Fibroblast of the aortic adventitia (primary cell): ENCODE data around the gene NUB1. TPM values are rescaled to one million over a fixed set of nuclear protein-coding genes. Genes with fewer than 3 reads are reported as not detected.

Experiments used
- DNase-seq: peaks from one replicate; pipeline ENCODE4 v3.0.0-alpha.2; 2010; ENCODE audit warnings: low read depth
- H3K4me3 ChIP-seq: 2 replicates; pipeline ENCODE4 v1.5.1; 2011; ENCODE audit warnings: low read depth, mild to moderate bottlenecking, control low read depth, low read length, moderate library complexity
- total RNA-seq: library from RNA; depleted of rRNA; stranded (reverse); fragments of >200 nt; gene quantifications from 2 replicates; pipeline ENCODE4 v1.2.3, GENCODE V29; 2012; ENCODE audit warnings: low replicate concordance
- TF ChIP-seq, protein P1 (sequence below): IDR thresholded peaks from 2 replicates; pipeline ENCODE4 v1.5.1; 2011; ENCODE audit warnings: mild to moderate bottlenecking, low read length, control low read depth, inconsistent platforms; ENCODE audit not compliant: insufficient read depth

Gene NUB1
- total RNA-seq, 1 donor = 46.5 TPM

DNA sequence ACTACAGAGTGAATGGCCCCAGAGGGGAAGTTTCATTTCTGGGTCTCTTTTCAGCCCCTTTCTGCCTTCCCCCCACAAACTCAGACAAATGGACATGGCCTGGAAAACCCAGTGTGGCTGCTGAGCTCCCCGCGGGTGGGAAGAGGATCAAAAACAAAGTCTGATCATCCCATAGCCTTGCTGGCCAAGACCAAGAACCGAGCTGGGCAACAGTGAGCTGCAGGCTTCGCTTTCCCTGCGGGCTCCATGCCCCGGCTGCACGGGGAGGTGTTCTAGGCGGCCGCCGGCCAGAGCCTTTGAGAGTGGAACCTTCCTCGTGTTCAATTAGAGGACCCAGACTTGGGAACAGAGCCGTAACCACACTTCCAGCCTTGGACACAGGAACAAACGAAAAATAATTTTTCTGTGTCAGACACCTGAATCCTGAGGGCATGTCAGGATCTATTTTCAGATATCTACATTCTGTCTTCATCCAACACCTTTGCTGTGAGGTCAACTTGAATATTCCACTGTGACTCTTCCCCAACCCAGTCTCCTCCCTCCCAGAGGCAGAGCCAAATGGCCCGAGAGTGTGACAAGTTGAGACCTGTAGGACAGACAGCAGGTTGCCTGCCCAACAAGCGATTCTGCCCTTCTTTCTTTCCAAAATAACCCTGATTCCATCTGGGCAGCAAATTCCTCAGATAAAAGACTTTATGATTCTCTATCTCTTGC is 42.2 kb downstream of the NUB1 start:
- no peak overlapping the region for H3K4me3 ChIP-seq
- no peak for DNase-seq
- TF ChIP-seq, protein P1, sequence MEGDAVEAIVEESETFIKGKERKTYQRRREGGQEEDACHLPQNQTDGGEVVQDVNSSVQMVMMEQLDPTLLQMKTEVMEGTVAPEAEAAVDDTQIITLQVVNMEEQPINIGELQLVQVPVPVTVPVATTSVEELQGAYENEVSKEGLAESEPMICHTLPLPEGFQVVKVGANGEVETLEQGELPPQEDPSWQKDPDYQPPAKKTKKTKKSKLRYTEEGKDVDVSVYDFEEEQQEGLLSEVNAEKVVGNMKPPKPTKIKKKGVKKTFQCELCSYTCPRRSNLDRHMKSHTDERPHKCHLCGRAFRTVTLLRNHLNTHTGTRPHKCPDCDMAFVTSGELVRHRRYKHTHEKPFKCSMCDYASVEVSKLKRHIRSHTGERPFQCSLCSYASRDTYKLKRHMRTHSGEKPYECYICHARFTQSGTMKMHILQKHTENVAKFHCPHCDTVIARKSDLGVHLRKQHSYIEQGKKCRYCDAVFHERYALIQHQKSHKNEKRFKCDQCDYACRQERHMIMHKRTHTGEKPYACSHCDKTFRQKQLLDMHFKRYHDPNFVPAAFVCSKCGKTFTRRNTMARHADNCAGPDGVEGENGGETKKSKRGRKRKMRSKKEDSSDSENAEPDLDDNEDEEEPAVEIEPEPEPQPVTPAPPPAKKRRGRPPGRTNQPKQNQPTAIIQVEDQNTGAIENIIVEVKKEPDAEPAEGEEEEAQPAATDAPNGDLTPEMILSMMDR = no peak

DNA sequence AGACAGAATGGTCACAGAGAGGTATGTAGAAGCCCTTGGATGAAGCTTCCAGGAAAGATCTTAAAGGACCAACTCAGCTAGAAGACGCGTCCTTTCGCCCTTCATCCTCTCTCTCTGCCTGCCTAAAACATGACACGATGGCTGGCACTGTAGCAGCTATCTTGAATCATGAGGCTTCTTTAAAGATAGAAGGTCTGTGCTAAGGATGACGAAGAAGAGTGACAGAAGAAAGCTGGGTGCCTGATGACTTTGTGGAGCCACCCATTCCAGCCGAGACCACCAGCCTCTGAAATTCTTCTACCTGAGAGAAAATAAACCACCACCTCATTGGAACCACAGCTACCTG is 42.7 kb downstream of the NUB1 start:
- TF ChIP-seq, protein P1 = no peak
- DNase-seq = no peak
- H3K4me3 ChIP-seq = no peak overlapping the region

DNA sequence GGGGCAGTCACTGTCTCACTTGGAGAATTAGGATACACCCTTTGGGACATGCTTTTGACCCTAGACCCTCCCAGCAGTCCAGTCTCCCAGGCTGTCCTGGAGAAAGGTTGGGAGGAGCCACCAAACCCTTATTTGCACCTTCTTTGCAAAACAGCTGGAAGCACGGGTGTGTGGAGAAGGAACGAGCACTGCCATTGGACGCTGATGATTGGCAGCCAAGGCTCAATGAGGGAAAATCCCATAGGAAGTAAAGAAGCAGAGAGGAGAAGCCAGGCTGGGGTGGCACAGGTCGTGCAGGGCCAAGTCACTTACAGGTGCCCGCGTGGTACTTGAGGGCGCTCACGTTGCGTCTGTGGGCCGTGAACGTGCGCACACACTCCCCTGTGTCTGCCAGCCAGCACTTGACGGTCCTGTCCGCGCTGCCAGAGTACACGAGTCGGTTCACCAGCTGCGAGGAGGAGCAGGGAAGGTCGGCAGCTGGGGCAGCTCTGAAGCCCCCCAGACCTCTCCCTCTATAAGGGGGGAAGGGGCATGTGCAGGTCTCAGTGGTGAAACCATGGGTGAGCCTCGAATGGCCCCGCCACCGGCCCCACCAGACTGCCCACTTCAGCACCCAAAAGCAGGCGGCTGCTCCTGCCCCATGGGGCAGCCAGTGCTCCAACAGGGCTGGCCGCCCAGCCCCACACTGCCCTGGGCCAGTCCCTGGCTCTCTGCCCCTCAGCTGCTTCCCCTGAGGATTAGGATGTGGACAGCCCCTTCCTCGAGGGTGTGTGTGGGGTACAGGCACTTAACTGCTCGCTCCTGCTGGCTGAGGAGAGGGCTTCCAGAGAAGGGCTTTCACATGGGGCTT is 43.4 kb downstream of the NUB1 start:
- H3K4me3 ChIP-seq = no peak overlapping the region
- TF ChIP-seq, protein P1 = no peak
- DNase-seq = no peak

DNA sequence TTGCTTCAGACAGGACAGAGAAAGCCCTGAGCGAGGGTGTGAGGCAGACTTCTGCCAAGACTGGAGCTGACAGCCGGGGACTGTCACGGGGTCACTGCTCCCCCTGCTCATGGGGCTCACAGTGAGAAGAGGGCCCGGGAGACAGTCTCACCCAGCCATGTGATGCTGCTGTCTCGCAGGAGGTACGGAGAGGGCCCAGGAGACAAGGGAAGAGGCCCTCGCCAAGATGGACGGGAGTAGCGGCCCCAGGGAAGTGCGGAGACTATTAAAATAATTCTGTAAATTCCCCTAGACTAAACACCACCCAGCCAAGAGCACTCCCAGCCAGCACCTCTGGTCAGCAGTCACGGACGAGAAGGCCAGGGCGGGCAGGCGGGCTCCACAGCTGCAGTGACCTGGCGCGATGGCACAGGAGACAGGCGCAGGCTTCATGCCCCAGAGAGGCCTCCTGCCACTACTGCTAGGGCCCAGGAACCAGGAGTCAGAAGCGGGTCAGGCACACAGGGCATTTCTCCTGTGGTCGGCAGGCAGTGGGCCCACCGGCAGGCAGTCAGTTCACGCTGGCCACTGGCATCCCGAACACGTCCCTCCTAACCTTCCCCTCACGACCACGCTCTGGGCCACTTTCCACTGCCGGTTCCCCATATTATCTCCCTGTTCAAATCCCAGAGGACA is 44.2 kb downstream of the NUB1 start:
- TF ChIP-seq, protein P1 = no peak
- no peak for DNase-seq
- no peak overlapping the region for H3K4me3 ChIP-seq

DNA sequence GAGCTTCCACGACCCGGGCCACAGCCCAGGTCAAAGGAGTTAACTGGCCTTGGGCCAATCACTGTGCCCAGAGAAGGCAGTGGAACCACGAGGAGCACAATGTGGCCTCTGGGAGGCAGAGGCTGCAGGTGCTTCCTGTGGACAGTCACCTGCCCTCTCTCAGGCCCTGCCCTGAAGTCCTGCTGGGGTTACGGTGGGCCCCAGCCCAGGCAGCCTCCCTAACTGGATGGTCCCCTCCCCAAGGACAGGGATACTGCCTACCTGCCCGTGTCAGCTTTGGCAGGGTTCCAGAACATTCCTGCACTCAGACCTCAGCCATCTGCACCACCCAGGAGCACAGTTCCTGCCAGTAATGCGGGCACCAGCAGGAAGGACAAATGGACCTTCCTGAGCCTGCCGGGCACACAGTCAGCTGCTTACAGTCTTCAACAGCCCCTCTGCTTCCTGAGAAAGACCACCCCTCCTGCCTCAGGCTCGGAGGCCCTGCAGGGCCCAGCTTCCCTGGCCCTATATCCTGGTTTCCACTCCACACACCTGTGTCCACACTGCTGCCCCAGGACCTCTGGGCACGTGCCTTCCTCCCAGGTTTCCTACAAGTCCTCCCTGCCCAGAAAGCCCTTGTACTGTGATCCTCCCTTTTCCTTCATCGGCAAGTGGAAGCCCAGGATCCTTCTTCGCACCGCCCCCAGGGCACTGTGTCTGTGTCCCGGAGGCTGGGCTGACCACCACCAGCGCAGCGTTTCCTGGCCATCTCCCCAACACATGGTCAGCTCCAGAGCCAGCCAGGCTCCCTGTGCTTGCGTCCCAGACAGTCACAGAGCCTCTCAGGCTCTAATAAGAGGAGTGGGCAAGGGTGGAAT is 44.9 kb downstream of the NUB1 start:
- no peak for DNase-seq
- TF ChIP-seq, protein P1 = no peak
- no peak overlapping the region for H3K4me3 ChIP-seq

DNA sequence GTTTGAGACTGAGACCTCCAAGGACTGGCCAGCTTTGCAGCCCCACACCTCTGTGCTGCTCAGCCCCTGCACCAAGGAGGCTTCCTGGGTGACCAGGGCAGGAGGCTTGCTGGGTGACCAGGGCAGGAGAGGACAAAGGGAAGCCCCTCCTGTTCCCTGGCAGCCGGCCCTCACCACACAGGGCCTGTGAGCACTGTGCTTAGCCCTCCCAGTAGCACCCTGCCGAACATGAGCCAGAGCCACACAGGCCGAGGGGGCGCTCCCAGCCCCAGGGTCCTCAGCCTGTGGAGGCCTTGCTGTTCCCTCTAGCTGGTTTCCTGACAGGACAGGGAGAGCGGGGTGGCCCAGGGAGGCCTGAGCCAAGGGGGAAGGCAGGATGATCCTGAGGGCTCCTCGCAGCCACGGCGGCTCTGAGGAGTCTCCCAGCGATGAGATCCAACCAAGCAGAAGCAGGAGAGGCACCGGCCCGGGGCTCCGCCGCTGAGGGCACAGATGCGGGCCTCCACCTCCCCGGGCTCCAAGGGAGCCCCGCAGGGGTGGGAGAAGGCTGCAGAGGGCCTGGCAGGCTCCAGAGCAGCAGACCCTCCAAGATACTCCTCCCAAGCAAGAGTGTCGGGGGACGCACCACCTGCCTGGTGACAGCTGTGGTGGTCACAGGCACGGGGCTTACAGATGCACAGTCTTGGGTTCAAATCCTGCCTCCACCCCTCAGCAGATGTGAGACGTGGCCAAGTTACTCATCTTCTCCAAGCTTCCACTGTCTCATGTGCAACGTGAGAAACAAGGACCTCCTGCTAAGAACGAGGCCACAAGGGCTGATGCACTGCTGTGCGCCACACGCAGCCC is 45.8 kb downstream of the NUB1 start:
- no peak for DNase-seq
- no peak overlapping the region for H3K4me3 ChIP-seq
- TF ChIP-seq, protein P1 = no peak
